HG03558 (cell line): ENCODE measurements around the gene OR5AL1.
"Not testable (repeated sequence)": the region's sequence is repeated elsewhere in the genome, so short reads cannot be mapped to it uniquely, and the experiment has no call there.

Source experiments
- ATAC-seq: cut with Tn5 transposase; IDR thresholded peaks from one replicate; pipeline ENCODE4 v1.9.1; 2021; ENCODE audit warnings: moderate number of reproducible peaks; ENCODE audit not compliant: unreplicated experiment; ENCODE audit errors: extremely low read depth

OR5AL1 gene

DNA sequence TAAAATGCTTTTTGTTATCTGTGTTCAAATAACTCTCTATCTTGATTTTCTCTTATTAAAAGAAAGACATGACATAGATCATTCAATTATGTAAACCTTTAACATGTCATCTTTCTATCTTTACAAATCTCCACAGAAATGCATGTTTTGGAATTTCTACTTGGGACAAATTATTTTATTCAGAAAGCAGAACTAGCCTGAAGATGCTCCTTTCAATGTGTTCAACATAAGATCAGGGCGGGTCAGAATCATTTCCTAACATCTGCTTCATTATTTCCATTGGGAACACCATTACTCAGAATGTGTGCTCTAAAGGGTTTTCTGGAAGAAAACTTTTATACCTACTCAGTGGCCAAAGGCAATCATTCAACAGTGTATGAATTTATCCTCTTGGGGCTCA lies at the start of gene OR5AL1:
Gene OR5AL1, plus strand, starts transcription at position 301 of the 400 bp plus-strand sequence.
- no peak for ATAC-seq

DNA sequence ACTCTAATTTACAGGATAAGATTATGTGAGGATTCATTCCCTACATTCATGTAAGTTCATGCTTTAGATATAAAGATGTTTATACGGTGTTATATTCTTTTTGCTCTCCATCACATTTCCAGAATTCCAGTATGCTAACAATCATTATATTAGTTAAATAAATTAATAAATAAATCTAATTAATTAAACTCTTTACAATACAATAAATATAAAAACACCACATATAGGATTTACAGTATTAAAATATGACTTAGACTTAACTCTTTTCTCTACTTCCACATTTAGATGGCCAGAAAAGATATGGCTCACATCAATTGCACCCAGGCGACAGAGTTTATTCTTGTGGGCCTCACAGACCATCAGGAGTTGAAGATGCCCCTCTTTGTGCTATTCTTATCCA lies 37.2 kb upstream of the OR5AL1 start, which contains the start of gene OR8U1:
Gene OR8U1, plus strand, starts transcription at position 301 of the 400 bp plus-strand sequence. Its CDS starts 0 bp downstream, at position 301.
- ATAC-seq, result no peak

DNA sequence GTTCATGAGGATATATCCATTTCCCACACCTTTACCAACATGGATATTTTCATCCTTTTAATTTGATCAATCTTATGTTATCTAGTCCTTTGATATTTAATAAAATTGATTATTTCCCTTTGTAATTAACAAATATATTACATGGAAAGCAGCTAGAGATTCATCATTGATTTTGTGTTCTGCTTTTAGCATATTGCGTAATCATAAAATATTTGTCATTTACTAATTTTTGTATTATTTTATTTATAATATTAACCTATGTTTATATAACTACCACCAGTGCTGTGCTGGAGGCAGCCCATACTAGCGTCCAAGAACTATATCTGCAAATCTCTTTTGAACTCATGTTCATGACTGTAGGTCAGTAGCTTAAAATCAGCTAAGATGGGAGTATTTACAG lies 32.4 kb upstream of the OR5AL1 start:
- no peak for ATAC-seq

DNA sequence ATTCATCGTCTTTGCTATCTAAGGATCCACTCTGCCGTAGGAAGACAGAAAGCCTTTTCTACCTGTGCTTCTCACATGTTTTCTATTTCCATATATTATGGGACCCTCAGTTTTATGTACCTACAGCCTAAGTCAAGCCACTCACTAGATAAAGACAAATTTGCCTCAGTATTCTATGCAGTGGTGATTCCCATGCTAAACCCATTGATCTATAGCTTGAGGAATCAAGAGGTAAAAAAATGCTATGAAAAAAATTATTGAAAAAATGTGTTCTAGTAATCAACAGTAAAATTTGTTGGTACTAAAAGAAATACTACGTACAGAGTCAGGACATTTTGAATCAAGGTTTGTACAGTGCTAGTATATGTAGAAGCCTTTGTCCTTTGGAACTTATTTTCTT lies 18.1 kb upstream of the OR5AL1 start:
- ATAC-seq, result no peak

DNA sequence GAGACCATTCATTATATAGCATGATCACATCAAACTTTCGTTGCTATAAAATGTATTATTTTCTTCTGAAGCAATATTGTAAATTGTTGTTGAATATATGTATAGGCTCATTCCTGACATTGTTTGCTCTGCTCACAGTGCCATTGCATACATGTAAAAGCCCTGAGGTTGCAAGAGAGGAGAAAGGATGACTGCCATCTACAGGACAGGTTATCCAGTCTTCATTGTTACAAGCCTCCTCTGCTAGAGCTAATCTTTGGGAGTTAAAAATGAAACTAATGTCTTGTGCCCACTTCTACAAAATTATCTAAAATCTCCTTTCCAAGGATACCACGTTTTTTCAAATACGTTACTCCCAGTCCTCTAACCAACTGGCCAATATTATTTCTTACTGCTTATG lies 16.4 kb upstream of the OR5AL1 start:
- ATAC-seq, result no peak

DNA sequence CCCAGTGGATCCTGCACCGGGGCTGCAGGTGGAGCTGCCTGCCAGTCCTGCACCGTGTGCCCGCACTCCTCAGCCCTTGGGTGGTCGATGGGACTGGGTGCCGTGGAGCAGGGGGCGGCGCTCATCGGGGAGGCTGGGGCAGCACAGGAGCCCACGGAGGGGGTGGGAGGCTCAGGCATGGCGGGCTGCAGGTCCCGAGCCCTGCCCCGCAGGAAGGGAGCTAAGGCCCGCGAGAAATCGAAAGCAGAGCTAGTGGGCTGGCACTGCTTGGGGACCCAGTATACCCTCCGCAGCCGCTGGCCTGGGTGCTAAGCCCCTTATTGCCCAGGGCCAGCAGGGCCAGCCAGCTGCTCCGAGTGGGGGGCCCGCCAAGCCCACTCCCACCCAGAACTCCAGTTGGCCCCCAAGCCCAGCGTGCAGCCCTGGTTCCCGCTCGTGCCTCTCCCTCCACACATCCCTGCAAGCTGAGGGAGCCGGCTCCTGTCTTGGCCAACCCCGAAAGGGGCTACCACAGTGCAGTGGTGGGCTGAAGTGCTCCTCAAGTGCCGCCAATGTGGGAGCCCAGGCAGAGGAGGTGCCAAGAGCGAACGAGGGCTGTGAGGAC lies 10.5 kb upstream of the OR5AL1 start:
- not testable (repeated sequence) for ATAC-seq

DNA sequence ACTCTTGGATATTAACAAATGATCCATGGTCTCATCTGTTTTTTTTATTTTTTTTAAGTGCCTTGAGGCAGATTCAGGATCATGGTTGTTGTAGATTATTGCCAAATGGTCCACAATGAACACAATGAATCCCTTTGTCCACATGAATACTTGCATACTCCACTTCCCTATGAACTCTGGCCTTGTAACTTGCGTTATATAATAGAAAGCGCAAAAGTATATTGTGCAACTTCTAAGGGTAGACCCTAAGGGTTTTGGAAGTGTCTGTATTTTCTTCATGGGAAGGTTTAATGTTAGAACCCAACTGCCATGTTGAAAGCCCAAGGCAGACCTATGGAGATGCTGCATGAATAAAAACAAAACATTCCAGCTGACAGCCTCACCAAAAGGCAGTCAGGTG lies 8.1 kb upstream of the OR5AL1 start:
- no peak for ATAC-seq

DNA sequence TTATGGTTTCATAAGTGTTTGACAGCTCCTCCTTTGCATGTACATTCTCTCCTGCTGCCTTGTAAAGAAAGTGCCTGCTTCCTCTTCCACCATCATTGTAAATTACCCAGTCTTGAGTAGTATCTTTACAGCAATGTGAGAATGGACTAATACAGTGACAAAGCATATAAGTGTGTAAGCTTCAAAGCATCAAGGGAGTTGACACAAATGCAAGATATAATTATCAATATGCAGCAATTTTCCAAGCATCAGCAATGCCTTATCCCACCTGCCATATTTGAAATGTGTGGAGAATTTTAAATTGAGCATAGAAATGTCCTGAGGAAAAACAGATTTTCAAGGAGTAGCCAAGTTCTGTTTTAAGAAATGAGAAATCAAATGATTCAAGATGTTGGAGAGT lies 1.7 kb upstream of the OR5AL1 start:
- ATAC-seq, result no peak

DNA sequence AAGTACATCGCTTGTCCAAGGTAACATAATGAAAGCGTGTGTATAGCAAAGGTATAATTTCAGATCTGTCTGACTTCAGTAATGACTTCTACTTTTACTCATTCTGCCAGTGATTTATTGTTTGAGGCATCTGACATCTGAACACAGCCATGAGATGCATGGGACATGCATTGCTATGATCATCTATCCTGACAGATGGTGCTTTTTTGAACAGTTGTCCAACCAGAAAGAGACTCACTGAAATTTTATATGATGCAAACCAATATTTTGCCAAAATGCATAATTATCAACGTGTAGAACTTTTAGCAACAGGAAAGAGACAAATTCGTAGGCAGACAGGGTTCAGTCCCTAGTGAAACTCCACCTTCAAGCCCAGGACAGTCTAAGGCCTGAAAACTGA lies 41.0 kb downstream of the OR5AL1 start:
- no peak for ATAC-seq

DNA sequence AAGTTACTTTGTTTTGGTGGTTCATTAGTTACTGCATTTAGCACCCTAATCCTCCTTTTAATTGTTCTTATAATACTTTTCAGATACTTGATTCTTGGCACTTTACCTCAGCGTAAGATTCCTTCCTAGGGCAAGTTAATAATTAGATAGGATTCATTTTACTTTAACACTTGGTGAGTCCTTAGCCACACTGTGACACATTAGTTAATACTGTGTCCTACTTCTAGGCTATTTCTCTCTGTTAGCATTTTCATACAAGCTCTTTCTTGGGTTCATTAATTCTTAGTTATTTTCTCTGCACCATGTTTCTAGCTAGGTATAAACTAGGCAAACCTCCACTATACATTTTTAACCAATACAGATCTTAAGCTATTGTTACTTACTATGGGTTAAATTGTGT lies 44.6 kb downstream of the OR5AL1 start:
- ATAC-seq, result no peak
